ENCODE data around the gene DHX30. TPM values are rescaled to one million over a fixed set of nuclear protein-coding genes. Genes with fewer than 3 reads are reported as not detected.

Gene DHX30
- total RNA-seq, 1 donor = 77.7 TPM

- no peak for DNase-seq (ENCODE audit: low read depth)
- no peak overlapping the region for H3K4me3 ChIP-seq (ENCODE audit: low read depth, low read length)
- TF ChIP-seq, protein P1, sequence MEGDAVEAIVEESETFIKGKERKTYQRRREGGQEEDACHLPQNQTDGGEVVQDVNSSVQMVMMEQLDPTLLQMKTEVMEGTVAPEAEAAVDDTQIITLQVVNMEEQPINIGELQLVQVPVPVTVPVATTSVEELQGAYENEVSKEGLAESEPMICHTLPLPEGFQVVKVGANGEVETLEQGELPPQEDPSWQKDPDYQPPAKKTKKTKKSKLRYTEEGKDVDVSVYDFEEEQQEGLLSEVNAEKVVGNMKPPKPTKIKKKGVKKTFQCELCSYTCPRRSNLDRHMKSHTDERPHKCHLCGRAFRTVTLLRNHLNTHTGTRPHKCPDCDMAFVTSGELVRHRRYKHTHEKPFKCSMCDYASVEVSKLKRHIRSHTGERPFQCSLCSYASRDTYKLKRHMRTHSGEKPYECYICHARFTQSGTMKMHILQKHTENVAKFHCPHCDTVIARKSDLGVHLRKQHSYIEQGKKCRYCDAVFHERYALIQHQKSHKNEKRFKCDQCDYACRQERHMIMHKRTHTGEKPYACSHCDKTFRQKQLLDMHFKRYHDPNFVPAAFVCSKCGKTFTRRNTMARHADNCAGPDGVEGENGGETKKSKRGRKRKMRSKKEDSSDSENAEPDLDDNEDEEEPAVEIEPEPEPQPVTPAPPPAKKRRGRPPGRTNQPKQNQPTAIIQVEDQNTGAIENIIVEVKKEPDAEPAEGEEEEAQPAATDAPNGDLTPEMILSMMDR (IDR thresholded peaks at IDR 0.05; ENCODE audit: insufficient read depth, low read depth, low read length) = no peak
Measured at GRCh38 chr3:47849186-47849698, 46.3 kb downstream of the DHX30 start.

DNA sequence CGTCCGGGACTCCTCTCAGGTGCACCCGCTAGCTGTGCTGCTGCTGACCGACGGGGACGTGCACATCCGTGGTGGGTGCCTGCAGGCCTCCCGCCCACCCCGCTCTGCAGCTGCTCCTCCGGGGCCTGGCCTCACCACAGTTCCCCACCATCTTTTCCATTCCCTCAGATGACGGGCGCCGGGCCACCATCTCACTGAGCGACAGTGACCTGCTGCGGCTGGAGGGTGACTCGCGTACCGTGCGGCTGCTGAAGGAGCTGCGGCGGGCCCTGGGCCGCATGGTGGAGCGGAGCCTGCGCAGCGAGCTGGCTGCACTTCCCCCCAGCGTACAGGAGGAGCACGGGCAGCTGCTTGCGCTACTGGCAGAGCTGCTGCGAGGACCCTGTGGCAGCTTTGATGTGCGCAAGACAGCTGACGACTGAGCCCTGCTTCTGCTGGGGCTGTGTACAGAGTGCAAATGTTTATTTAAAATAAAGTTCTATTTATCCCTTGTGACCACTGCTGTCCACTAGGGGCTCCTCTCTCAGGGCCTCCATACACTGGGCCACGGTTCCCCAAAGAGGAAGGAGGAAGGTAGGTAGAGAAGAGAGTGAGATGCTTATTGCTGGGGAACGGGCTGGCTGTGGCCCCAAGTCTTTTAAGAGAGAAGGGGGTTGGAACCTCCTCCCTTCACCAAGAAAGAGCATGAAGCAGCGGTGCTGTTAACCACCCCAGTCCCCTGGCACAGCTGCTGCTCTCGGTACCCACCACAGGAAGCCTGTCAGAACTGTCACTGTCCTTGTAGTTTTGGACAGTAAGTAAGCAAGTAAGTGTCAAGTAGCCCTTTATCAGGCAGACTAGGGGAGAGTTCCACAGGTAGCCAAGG is 47.0 kb downstream of the DHX30 start:
- H3K4me3 ChIP-seq (ENCODE audit: low read depth, low read length) = no peak overlapping the region
- TF ChIP-seq, protein P1 (IDR thresholded peaks at IDR 0.05; ENCODE audit: insufficient read depth, low read depth, low read length) = peak; percentile 53
- peak; percentile 37 for DNase-seq (ENCODE audit: low read depth)

DNA sequence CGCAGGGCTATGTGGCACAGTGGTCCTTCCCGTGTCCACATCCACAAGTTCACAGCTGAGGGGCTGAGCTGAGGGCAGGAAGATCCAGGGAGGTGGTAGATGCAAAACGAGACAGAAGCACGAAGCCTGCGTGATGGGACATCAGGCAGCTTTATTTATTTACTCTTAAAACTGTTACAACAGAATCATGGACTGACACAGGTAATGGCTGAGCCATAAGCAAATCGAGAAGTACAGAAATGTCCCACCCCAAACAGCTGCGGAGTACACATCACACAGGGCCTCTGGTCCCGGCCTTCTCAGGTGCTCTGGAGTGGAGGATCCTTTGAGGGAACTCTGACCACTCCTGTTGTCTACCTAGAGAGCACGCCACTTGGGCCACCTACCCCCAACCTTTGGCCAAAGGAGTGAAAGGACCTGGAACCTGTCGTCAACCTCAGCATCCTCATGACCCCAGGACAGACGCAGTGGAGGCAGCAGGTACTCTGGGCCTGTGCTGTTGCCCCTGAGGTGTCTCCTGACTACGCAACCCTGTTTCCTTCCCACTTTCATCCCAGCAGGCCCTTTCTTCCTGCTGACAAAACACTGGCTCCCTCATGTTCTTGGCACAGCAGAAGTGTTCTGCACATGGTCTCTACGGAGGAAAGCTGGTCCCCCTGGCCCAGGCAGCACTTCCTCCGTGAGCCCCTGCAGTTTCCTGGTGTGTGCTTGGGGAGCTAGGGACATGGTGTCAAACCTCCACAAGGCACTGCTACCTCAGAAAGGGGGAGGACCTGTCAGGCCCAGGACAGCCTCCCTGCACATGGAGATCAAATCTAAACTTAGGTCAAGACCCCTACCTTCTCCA is 47.8 kb downstream of the DHX30 start:
- DNase-seq (ENCODE audit: low read depth) = no peak
- no peak overlapping the region for H3K4me3 ChIP-seq (ENCODE audit: low read depth, low read length)
- TF ChIP-seq, protein P1 (IDR thresholded peaks at IDR 0.05; ENCODE audit: insufficient read depth, low read depth, low read length) = no peak

GRCh38 chr3:47851888-47852603 is 49.1 kb downstream of the DHX30 start:
- TF ChIP-seq, protein P1 (IDR thresholded peaks at IDR 0.05; ENCODE audit: insufficient read depth, low read depth, low read length) = no peak
- no peak overlapping the region for H3K4me3 ChIP-seq (ENCODE audit: low read depth, low read length)
- no peak for DNase-seq (ENCODE audit: low read depth)

- TF ChIP-seq, protein P1 (IDR thresholded peaks at IDR 0.05; ENCODE audit: insufficient read depth, low read depth, low read length) = no peak
- DNase-seq (ENCODE audit: low read depth) = no peak
- H3K4me3 ChIP-seq (ENCODE audit: low read depth, low read length) = no peak overlapping the region
Measured at GRCh38 chr3:47852604-47853602, 50.0 kb downstream of the DHX30 start.

Measured in fibroblast of villous mesenchyme (primary cell).